HEK293 (cell line): ENCODE results near the gene CACNG6.
A peak's percentile ranks its signal among the peaks of the same experiment; 100 is the strongest.

Source experiments
- CTCF ChIA-PET: fragments of 350-600 bp; formaldehyde crosslinking; extraction: SDS; loops from one replicate; lab custom pipeline; 2021; ENCODE audit warnings: antibody characterized with exemption; lab: Yijun Ruan, JAX
- POLR2A ChIA-PET: fragments of 300-600 bp; formaldehyde crosslinking; extraction: SDS; loops from one replicate; lab custom pipeline; 2020; ENCODE audit warnings: antibody characterized with exemption, inconsistent platforms; lab: Yijun Ruan, JAX
- H3K27ac ChIP-seq: fragments of 200-500 bp; sonication (Bioruptor generic); 2 replicates; pipeline ENCODE4 v1.5.1; 2014; ENCODE audit warnings: low read depth, low read length, control low read depth, inconsistent platforms; ENCODE audit errors: extremely low read depth
- H3K36me3 ChIP-seq, 2 experiments: fragments of 200-500 bp in 1 of 2; sonication (Bioruptor generic) in 1 of 2; 1 replicate in 1 of 2; 2 replicates in 1 of 2; pipeline ENCODE4 v1.5.1; 2014 to 2017; ENCODE audit warnings: inconsistent platforms in 2 of 2, low read length in 2 of 2; ENCODE audit not compliant: control insufficient read depth in 2 of 2, insufficient read depth in 1 of 2
- H3K4me1 ChIP-seq: fragments of 200-500 bp; sonication (Bioruptor generic); 2 replicates; pipeline ENCODE4 v1.5.1; 2014; ENCODE audit warnings: mild to moderate bottlenecking, low read length, inconsistent platforms; ENCODE audit not compliant: control insufficient read depth, insufficient read depth
- H3K4me3 ChIP-seq: 2 replicates; pipeline ENCODE4 v1.5.1; 2011; ENCODE audit warnings: low read depth, mild to moderate bottlenecking, control low read depth, low read length, moderate library complexity
- H3K9me3 ChIP-seq: fragments of 200-500 bp; sonication (Bioruptor generic); 2 replicates; pipeline ENCODE4 v1.5.1; 2014; ENCODE audit warnings: low read depth, low read length, inconsistent platforms; ENCODE audit not compliant: control insufficient read depth, insufficient read depth
- AEBP2 ChIP-seq: fragments of 450-650 bp; formaldehyde crosslinking; IDR thresholded peaks from 2 replicates; pipeline ENCODE4 v1.5.1; 2016; ENCODE audit warnings: missing biosample characterization, missing genetic modification characterization, borderline replicate concordance
- ATF2 ChIP-seq: fragments of 450-650 bp; formaldehyde crosslinking; IDR thresholded peaks from 2 replicates; pipeline ENCODE4 v1.5.1; 2016; ENCODE audit warnings: missing biosample characterization, missing genetic modification characterization, low read depth
- GLIS1 ChIP-seq: fragments of 450-650 bp; formaldehyde crosslinking; IDR thresholded peaks from 2 replicates; pipeline ENCODE4 v1.5.1; 2016; ENCODE audit warnings: missing biosample characterization, missing genetic modification characterization
- KLF9 ChIP-seq: fragments of 450-650 bp; formaldehyde crosslinking; IDR thresholded peaks from 2 replicates; pipeline ENCODE4 v1.5.1; 2016; ENCODE audit warnings: missing biosample characterization, missing genetic modification characterization, low read depth
- REPIN1 ChIP-seq: fragments of 450-650 bp; formaldehyde crosslinking; IDR thresholded peaks from 2 replicates; pipeline ENCODE4 v1.5.1; 2017; ENCODE audit warnings: missing biosample characterization, missing genetic modification characterization, low read depth
- SCRT2 ChIP-seq: fragments of 450-650 bp; formaldehyde crosslinking; IDR thresholded peaks from 2 replicates; pipeline ENCODE4 v1.5.1; 2016; ENCODE audit warnings: missing biosample characterization, missing genetic modification characterization
- SP3 ChIP-seq: fragments of 450-650 bp; formaldehyde crosslinking; IDR thresholded peaks from 2 replicates; pipeline ENCODE4 v1.5.1; 2016; ENCODE audit warnings: missing biosample characterization, missing genetic modification characterization
- ZBTB20 ChIP-seq: fragments of 450-650 bp; formaldehyde crosslinking; IDR thresholded peaks from 2 replicates; pipeline ENCODE4 v1.5.1; 2016; ENCODE audit warnings: missing biosample characterization, missing genetic modification characterization
- ZBTB8A ChIP-seq: fragments of 450-650 bp; formaldehyde crosslinking; IDR thresholded peaks from 2 replicates; pipeline ENCODE4 v1.5.1; 2016; ENCODE audit warnings: missing biosample characterization, missing genetic modification characterization
- ZEB2 ChIP-seq: fragments of 450-650 bp; formaldehyde crosslinking; IDR thresholded peaks from 2 replicates; pipeline ENCODE4 v1.5.1; 2016; ENCODE audit warnings: missing biosample characterization, missing genetic modification characterization
- ZFHX2 ChIP-seq: fragments of 450-650 bp; formaldehyde crosslinking; conservative IDR thresholded peaks from 2 replicates; pipeline ENCODE4 v1.5.1; 2016; ENCODE audit warnings: missing biosample characterization, missing genetic modification characterization
- ZNF10 ChIP-seq: fragments of 450-650 bp; formaldehyde crosslinking; IDR thresholded peaks from 2 replicates; pipeline ENCODE4 v1.5.1; 2017; ENCODE audit warnings: missing biosample characterization, missing genetic modification characterization
- ZNF132 ChIP-seq: fragments of 450-650 bp; formaldehyde crosslinking; IDR thresholded peaks from 2 replicates; pipeline ENCODE4 v1.5.1; 2017; ENCODE audit warnings: missing biosample characterization, missing genetic modification characterization, borderline replicate concordance
- ZNF292 ChIP-seq: fragments of 450-650 bp; formaldehyde crosslinking; IDR thresholded peaks from 2 replicates; pipeline ENCODE4 v1.5.1; 2016; ENCODE audit warnings: low read depth, missing biosample characterization, missing genetic modification characterization, borderline replicate concordance
- ZNF350 ChIP-seq: fragments of 450-650 bp; formaldehyde crosslinking; IDR thresholded peaks from 2 replicates; pipeline ENCODE4 v1.5.0; 2017; ENCODE audit warnings: missing biosample characterization, mild to moderate bottlenecking, missing genetic modification characterization
- ZNF404 ChIP-seq: fragments of 450-650 bp; formaldehyde crosslinking; IDR thresholded peaks from 2 replicates; pipeline ENCODE4 v1.5.1; 2017; ENCODE audit warnings: missing biosample characterization, missing genetic modification characterization
- ZNF416 ChIP-seq: fragments of 450-650 bp; formaldehyde crosslinking; IDR thresholded peaks from 2 replicates; pipeline ENCODE4 v1.5.1; 2016; ENCODE audit warnings: missing biosample characterization, missing genetic modification characterization
- ZNF423 ChIP-seq: fragments of 450-650 bp; formaldehyde crosslinking; IDR thresholded peaks from 2 replicates; pipeline ENCODE4 v1.5.1; 2016; ENCODE audit warnings: missing biosample characterization, missing genetic modification characterization
- ZNF426 ChIP-seq: fragments of 450-650 bp; formaldehyde crosslinking; IDR thresholded peaks from 2 replicates; pipeline ENCODE4 v1.5.1; 2017; ENCODE audit warnings: missing biosample characterization, missing genetic modification characterization, mild to moderate bottlenecking, inconsistent platforms, moderate library complexity
- ZNF514 ChIP-seq: fragments of 450-650 bp; formaldehyde crosslinking; IDR thresholded peaks from 2 replicates; pipeline ENCODE4 v1.5.1; 2016; ENCODE audit warnings: missing biosample characterization, missing genetic modification characterization
- ZNF600 ChIP-seq: fragments of 450-650 bp; formaldehyde crosslinking; IDR thresholded peaks from 2 replicates; pipeline ENCODE4 v1.5.1; 2016; ENCODE audit warnings: missing biosample characterization, missing genetic modification characterization
- ZNF629 ChIP-seq: fragments of 450-650 bp; formaldehyde crosslinking; IDR thresholded peaks from 2 replicates; pipeline ENCODE4 v1.5.1; 2017; ENCODE audit warnings: missing biosample characterization, missing genetic modification characterization
- ZNF768 ChIP-seq: fragments of 450-650 bp; formaldehyde crosslinking; IDR thresholded peaks from 2 replicates; pipeline ENCODE4 v1.5.1; 2018; ENCODE audit warnings: missing biosample characterization, mild to moderate bottlenecking, missing genetic modification characterization
- ZNF777 ChIP-seq: fragments of 450-650 bp; formaldehyde crosslinking; IDR thresholded peaks from 2 replicates; pipeline ENCODE4 v1.5.1; 2017; ENCODE audit warnings: missing biosample characterization, missing genetic modification characterization, borderline replicate concordance
- ZXDB ChIP-seq: fragments of 450-650 bp; formaldehyde crosslinking; IDR thresholded peaks from 2 replicates; pipeline ENCODE4 v1.5.1; 2016; ENCODE audit warnings: missing biosample characterization, missing genetic modification characterization
- TF ChIP-seq, protein P1 (sequence below): fragments of 450-650 bp; formaldehyde crosslinking; IDR thresholded peaks from 2 replicates; pipeline ENCODE4 v1.5.1; 2017; ENCODE audit warnings: missing biosample characterization, missing genetic modification characterization

CACNG6 gene

DNA sequence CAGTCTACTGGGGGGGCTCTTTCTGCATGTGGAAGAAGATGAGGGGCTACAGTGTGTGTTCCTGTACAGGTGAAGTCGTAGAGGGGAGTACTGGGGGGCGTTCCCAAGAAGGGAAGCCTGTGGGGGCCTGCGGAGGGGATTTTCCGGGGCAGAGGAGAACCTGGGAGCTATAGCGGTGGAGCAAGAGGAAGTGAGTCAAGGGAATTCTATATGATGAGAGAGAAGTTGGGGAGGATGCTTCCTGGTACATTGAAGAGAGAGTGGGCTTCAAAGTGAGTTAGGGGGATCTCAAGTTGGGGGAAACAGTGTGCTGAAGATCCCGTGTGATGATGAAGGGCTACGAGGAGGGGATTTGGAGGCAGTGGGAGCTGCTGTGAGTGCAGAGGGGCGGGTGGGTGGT is 30.6 kb upstream of the CACNG6 start:
- ChIA-PET POLR2A (interaction anchor here (0.7 kb wide), 1 partner anchor 114 kb away, joined by 3 read pairs; no protein-coding TSS in a partner anchor), CTCF (interaction anchor here (1.4 kb wide), 1 partner anchor 63 kb away, joined by 5 read pairs; no protein-coding TSS in a partner anchor)
- Histone ChIP-seq H3K36me3 (peaks cover 0 to 12% of the 10 kb centered on the region in 2 experiments; a peak in 1 of 3 replicates), H3K27ac (no peak overlapping the region), H3K4me3 (0 out of 2 replicates have a peak overlapping the region, but pooled peaks have one; percentile 2), H3K9me3 (no peaks in the 10 kb centered on the region), H3K4me1 (no peaks in the 10 kb centered on the region)
- TF ChIP-seq ZNF10 (no peak), SCRT2 (tag by site-specific recombination) (no peak)
- TF ChIP-seq, protein P1, sequence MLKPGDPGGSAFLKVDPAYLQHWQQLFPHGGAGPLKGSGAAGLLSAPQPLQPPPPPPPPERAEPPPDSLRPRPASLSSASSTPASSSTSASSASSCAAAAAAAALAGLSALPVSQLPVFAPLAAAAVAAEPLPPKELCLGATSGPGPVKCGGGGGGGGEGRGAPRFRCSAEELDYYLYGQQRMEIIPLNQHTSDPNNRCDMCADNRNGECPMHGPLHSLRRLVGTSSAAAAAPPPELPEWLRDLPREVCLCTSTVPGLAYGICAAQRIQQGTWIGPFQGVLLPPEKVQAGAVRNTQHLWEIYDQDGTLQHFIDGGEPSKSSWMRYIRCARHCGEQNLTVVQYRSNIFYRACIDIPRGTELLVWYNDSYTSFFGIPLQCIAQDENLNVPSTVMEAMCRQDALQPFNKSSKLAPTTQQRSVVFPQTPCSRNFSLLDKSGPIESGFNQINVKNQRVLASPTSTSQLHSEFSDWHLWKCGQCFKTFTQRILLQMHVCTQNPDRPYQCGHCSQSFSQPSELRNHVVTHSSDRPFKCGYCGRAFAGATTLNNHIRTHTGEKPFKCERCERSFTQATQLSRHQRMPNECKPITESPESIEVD (tag by site-specific recombination): no peak

DNA sequence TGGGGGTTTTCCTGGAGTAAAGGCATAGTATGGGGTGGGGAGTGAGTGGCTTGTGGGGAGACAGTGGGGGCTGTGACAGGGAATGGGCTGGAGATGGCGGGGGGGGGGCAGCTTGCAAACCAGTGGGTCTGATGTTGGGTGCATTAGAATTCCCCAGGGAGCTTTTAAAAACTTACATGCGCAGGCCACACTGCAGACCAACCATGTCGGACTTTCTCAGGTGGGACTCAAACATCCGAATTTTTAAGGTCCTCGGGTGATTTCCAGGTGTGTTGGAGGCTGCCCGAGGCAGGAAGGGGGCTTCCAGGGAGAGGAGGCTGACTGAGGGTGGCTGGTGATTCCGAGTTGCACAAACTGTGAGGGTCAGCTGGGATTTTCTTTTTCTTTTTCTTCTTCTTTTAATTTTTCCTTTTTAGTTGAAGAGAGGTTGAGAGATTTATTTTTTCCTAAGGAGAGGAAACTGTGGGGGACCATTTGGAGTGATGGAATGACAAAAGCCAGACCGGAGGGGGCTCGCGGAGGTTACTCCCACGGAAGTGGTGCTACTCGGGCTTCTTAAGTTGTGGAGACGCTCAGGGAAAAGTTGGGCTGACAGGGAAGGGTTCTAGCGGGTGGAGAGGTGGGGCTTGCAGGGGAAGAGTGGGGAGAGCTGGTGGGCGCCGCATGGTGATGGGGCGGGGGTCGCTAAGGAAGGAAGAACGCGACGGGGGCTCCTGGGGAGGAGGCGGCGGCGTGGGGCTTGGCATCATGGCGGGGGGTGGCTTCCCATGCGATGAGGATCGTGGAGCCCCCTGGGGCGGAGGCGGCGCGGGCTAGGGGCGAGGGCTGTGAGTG is 29.7 kb upstream of the CACNG6 start:
- ChIA-PET POLR2A (no interaction called here), CTCF (interaction anchor here (1.4 kb wide), 1 partner anchor 62 kb away, joined by 5 read pairs; no protein-coding TSS in a partner anchor)
- Histone ChIP-seq H3K4me3 (peak overlapping the region; percentile 79), H3K36me3 (peaks cover 0 to 12% of the 10 kb centered on the region in 2 experiments; a peak in 1 of 3 replicates), H3K27ac (no peak overlapping the region), H3K9me3 (no peaks in the 10 kb centered on the region), H3K4me1 (no peaks in the 10 kb centered on the region)
- TF ChIP-seq ZNF777 (tag by site-specific recombination) (peak; percentile 88; the same call in 1 of the 2 replicates), ZBTB20 (peak; percentile 38; the same call in 1 of the 2 replicates), ZNF768 (tag by site-specific recombination) (no peak), ZNF350 (no peak), SP3 (tag by site-specific recombination) (peak; percentile 33; the same call in 1 of the 2 replicates), AEBP2 (tag by site-specific recombination) (no peak), ZNF132 (tag by site-specific recombination) (no peak), ZFHX2 (tag by site-specific recombination) (peak; percentile 86), ZEB2 (tag by site-specific recombination) (no peak), ZNF629 (no peak), ZNF404 (tag by site-specific recombination) (no peak), ZNF600 (peak; percentile 63; the same call in 1 of the 2 replicates), ZNF426 (tag by site-specific recombination) (no peak), ZNF514 (no peak), SCRT2 (tag by site-specific recombination) (no peak), GLIS1 (peak; percentile 96), KLF9 (tag by site-specific recombination) (no peak), ZNF416 (no peak), ATF2 (no peak), REPIN1 (tag by site-specific recombination) (no peak), ZNF292 (tag by site-specific recombination) (no peak), ZNF423 (tag by site-specific recombination) (peak; percentile 56; the same call in 1 of the 2 replicates), ZXDB (tag by site-specific recombination) (peak; percentile 84), ZBTB8A (tag by site-specific recombination) (peak; percentile 65; the same call in 1 of the 2 replicates)
- TF ChIP-seq, protein P1 (tag by site-specific recombination): no peak
